Dedifferentiated amniotic fluid mesenchymal stem cell (primary cell): ENCODE data around the gene CETN2.
A peak's percentile ranks its signal among the peaks of the same experiment; 100 is the strongest.
"Not testable (repeated sequence)": the region's sequence is repeated elsewhere in the genome, so short reads cannot be mapped to it uniquely, and the experiment has no call there.

ENCODE experiments used
- DNase-seq: peaks from one replicate; pipeline ENCODE4 v3.0.0-alpha.2; 2016; ENCODE audit errors: extremely low spot score

CETN2 gene

DNA sequence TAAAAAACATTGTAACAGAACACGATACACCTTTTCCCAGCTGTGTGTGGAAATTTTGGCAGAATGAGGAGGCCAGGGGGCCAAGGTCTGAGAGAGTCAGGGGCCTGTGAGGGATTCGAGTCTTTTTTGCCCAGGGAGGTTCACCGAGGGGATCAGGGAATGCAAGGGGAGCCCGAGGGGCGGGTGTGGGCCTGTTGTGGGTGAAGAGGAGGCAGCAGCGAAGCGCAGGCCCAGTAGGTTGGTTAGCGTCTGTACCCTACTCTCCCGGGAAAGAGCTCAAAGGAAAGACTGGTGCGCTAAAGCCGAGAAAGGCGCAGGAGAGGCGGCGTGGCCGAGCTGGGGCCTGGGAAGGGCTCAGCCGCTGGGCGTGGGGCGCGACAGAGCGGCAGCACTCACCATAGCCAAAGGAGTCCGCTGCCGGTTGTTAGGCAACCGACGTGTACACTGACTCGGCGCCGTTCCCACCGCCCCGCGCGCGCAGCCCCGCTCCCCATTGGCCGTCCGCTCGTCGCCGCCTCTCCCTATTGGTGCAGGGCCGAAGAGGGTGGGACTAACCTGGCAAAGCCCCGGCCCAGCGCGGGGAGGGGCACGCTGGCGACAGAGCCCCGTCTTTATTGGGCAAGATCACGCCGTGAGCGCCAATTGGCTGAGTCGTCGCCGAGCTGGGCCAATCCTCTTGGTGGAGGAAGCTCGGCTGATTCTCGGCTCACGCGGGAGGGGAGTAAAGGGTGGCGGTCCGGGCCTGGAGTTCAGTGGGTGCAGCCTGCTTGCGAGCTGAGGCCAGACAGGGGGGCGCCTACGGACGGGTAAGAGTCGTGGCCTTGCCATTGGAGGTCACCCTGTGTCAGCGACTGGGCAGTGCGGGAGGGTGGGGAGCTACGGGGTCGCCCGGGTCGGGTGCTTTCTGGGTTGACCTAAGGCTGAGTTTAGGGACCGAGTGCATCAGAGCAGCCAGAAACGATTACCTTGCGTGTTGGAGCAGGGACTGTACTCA, at the start of gene CETN2, which contains the start of gene NSDHL:
CETN2 (minus strand) TSS at position 446 of the 994 bp plus-strand sequence; CDS start at position 399, 47 bp downstream.
NSDHL (plus strand) TSS at position 752 of the 994 bp plus-strand sequence. CDS start 15,262 bp downstream, outside the sequence.
- DNase-seq: peak; percentile 86

GRCh38 chrX:152878976-152879755, 48.6 kb upstream of the CETN2 start:
- DNase-seq: no peak

DNA sequence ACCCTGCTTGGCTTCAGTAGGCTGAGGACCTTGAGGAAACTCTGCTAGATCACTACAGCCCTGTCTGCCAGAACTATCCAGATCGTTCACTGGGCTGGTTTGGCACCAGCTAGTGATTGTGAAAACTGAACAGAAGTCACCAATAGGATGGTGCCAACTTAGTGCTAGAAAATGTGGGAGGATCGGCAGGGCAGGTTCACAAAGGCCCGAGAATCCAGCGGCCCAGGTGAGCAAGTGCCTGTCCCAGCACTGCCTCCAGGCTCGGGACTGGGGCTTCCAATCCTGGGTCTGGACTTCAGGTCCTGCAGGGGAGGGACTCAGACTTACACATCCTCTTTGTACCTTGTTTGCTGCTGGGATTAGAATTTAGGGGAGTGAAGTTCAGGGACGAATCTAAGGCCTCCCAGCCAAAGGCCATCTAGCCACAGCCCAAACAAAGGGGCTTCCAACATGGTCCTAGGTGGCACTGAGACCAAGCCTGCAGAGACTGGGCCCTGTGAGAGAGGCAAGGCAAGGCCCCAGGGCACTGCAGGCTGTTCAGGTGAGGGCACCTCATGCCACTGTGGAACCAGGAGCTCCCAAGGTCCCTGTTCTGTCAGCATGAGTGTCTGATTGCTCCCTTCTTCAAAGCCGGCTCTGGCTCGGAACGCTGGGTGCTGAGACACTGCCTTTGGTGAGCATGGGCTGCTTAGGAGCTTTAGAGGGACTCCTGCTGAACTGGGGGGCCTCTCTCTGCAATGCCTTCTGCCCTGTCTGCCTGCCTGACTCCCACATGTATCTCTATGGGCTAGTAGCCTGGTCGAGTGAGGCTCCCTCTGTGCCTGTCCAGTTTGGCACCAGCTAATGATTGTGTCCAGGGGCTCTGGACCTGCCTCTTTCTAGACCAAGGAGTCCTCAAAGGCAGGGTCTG, 46.6 kb upstream of the CETN2 start:
- no peak for DNase-seq

DNA sequence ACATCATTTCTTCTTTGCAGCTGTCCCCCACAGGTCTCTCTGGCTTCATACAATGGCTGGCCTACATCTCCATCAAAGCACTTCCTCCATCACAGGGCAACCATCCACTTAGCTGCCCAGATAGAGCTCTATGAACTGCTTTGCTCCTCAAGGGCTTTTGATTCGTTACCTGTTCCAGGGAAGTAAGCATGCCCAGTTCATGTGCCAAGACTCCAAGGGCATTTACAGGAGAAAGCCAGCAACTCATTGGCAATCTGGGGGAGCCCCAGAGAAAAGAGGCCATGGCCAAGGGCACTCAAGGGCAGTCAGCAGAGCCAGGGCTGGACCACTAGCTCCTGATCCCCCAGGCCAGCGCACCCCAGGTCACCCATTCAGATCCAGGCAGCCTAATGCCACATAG, 42.8 kb upstream of the CETN2 start:
- DNase-seq: no peak

DNA sequence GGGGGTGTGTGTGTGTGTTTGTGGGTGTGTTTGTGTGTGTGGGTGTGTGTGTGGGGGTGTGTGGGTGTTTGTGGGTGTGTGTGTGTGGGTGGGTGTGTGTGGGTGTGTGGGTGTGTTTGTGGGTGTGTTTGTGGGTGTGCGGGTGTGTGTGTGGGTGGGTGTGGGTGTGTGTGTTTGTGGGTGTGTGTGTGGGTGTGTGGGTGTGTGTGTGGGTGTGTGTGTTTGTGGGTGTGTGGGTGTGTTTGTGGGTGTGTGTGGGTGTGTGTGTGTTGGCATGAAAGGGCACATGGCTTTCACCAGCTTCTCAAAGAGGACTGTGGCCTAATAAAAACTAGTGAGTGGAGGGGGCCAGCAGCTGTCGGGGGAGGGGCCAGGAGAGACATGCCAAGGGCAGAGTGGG, 42.0 kb upstream of the CETN2 start:
- DNase-seq: no peak

- DNase-seq: no peak
Observed at GRCh38 chrX:152871260-152871659, 40.7 kb upstream of the CETN2 start.

- DNase-seq: no peak
Observed at GRCh38 chrX:152869972-152870371, 39.4 kb upstream of the CETN2 start.

DNA sequence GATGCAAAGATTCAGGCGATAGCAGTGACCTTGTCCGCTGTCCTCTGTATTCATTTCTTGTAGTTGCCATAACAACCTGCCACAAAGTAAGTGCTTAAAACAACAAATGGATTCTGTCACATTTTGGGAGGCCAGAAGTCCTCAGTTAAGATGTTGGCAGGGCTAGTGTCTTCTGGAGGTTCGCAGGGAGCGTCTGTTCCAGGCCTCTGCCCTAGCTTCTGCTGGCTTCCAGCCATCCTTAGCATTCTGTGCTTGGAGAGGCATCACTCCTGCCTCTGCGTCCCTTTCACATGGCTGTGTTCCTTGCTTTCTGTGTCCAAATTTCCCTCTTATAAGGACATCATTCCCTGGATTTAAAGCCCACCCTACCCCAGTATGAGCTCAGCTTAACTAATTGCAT, 35.8 kb upstream of the CETN2 start:
- DNase-seq: no peak

- DNase-seq: no peak
Observed at GRCh38 chrX:152865232-152865920, 34.8 kb upstream of the CETN2 start.

DNA sequence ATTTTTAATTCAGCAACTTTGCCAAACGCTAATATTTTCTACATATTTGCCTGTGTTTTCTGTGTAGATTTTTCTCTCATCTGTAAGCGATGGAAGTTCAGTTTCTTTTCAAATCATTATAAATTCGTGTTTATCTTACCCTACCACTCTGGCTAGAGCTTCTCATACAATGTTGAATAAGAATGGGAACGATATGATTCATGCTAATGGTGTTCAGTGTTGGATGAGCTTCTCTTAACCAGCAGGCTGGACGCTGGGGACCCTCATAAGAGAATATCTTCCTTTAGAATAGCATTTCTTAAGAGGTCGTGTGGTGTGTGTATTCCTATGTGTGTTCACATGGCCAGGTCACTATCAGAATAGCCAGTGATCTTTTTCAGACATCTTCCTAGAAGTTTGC, 31.3 kb upstream of the CETN2 start:
- no peak for DNase-seq

- DNase-seq: no peak
Observed at GRCh38 chrX:152861116-152861515, 30.6 kb upstream of the CETN2 start.

GRCh38 chrX:152853986-152854385, 23.4 kb upstream of the CETN2 start:
- no peak for DNase-seq

DNA sequence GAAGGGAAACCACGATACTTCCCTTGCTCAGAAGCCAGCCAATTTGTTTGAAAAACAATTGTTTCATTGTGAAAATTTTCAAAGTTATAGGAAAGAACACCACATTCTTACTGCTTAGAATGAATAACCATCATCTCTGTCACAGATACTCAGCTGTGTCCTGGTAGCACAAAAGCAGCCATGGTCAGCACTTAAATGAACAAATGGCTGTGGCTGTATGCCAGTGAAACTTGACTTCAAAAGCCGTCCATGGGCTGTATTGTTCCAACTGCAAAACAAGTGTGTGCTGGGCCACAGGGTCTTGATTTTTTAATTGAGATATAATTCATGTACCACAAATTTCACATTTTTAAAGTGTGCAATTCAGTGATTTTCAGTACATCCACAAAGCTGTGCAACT, 19.9 kb upstream of the CETN2 start:
- DNase-seq: no peak

- DNase-seq: no peak
Observed at GRCh38 chrX:152847281-152847680, 16.7 kb upstream of the CETN2 start.

DNA sequence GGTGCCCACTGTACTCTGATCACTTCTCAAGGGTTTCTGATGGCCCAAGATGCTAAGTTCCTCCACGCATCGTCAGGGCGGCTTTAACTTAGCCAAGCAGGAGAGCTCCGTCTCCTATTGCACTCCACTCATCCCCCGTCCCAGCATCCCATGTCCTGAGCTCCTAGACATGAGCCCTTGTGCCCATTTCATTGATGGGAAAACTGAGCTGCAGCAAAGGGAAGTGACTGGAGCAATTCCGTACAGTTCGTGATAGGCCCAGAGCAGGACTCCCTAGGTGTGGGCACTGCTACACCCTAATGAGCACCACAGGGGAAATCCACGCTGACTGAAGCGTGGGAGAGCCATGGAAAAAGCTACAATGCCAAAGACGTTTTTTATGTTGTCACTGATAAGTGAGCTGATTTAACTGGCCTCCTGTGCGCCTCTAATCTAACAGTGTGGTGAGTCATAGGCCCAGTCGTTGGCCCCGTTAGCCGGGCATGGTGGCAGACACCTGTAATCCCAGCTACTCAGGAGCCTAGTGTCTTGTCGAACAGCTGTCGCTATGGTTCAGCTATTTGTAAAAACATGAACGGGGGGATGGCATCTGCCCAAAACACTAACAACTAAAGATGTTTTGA, 15.2 kb upstream of the CETN2 start:
- DNase-seq: no peak

DNA sequence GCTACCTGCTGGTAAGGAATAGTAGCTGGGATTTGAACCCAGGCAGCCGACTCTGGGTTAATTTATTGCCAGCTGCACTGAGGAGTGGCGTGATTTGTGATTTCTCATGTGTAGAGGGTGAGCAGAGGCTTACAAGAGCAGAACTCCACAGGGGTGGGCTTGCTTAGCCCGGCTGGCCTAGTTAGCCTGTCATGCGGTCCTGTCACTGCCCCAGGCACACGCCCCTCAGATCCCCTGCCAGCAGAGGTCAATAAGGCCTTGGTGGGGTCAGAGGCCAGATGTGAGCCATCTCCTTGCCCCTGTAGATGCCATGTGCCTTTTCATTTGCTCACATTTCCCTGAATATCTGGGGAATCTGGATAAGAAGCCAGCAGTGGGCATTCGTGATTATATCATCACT, 13.7 kb upstream of the CETN2 start:
- no peak for DNase-seq

GRCh38 chrX:152843852-152844251, 13.3 kb upstream of the CETN2 start:
- DNase-seq: no peak

GRCh38 chrX:152842772-152843338, 12.3 kb upstream of the CETN2 start:
- no peak for DNase-seq

DNA sequence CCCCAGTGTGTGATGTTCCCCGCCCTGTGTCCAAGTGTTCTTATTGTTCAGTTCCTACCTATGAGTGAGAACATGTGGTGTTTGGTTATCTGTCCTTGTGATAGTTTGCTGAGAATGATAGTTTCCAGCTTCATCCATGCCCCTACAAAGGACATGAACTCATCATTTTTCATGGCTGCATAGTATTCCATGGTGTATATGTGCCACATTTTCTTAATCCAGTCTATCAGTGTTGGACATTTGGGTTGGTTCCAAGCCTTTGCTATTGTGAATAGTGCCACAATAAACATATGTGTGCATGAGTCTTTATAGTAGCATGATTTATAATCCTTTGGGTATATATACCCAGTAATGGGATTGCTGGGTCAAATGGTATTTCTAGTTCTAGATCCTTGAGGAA, 4.9 kb upstream of the CETN2 start:
- not testable (repeated sequence) for DNase-seq

- DNase-seq: no peak
Observed at GRCh38 chrX:152833378-152833777, 2.8 kb upstream of the CETN2 start.
